Lower lobe of right lung (tissue), 2 donors: Measurements from ENCODE around the gene DIPK1B. TPM values are rescaled to one million over a fixed set of nuclear protein-coding genes. Genes with fewer than 3 reads are reported as not detected.
"Not testable (repeated sequence)": the region's sequence is repeated elsewhere in the genome, so short reads cannot be mapped to it uniquely, and the experiment has no call there.

Experiments
- ATAC-seq, 2 donors: fragments of 200-7000 bp; cut with Tn5 transposase; one replicate each; pipeline ENCODE4 v1.9.1; 2020 to 2022; ENCODE audit warnings: mild to moderate bottlenecking in 2 of 2, moderate library complexity in 2 of 2
- DNase-seq: peaks from one replicate; pipeline ENCODE4 v3.0.0-alpha.2; 2020
- H3K27ac ChIP-seq: fragments of 200-600 bp; one replicate; pipeline ENCODE4 v1.8.0; 2022
- H3K27me3 ChIP-seq: fragments of 200-600 bp; one replicate; pipeline ENCODE4 v1.8.0; 2022; ENCODE audit warnings: low read depth
- H3K36me3 ChIP-seq: fragments of 200-600 bp; one replicate; pipeline ENCODE4 v1.8.0; 2022; ENCODE audit warnings: mild to moderate bottlenecking
- H3K4me1 ChIP-seq: fragments of 200-600 bp; one replicate; pipeline ENCODE4 v1.8.0; 2022
- H3K4me3 ChIP-seq: fragments of 200-600 bp; one replicate; pipeline ENCODE4 v1.8.0; 2022; ENCODE audit warnings: mild to moderate bottlenecking
- H3K9me3 ChIP-seq: fragments of 200-600 bp; one replicate; pipeline ENCODE4 v1.8.0; 2022
- CTCF ChIP-seq: fragments of 200-600 bp; IDR thresholded peaks from one replicate; pipeline ENCODE4 v1.8.0; 2022; ENCODE audit warnings: antibody characterized with exemption, mild to moderate bottlenecking
- intact Hi-C: fragments of 100-400 bp; cut with DNase I; formaldehyde crosslinking; loops from one replicate; pipeline ENCODE4 v1.11.0; 2022
- total RNA-seq: library from RNA; stranded (reverse); fragmentation: NEBNext Ultra II Directional; extraction: Animal tissue kit (Norgen Biotek cat#: 25700); gene quantifications from one replicate; pipeline ENCODE4 v1.2.1, GENCODE V29; 2021
- donor health status: DM: no; HTN: yes; CAD: no; lungs with severe emphysema.

Gene DIPK1B
- total RNA-seq, 1 donor from 2014 or later, result 15.1 TPM

- H3K36me3 ChIP-seq, result no peaks in the 10 kb centered on the region
- peaks cover 9% of the 10 kb centered on the region for H3K4me1 ChIP-seq
- TF ChIP-seq CTCF, result no peak
- no peak overlapping the region for H3K4me3 ChIP-seq
- H3K9me3 ChIP-seq, result no peaks in the 10 kb centered on the region
- no peak overlapping the region for H3K27ac ChIP-seq
- peaks cover 10% of the 10 kb centered on the region for H3K27me3 ChIP-seq
- ATAC-seq (no peak), DNase-seq (no peak)
- intact Hi-C loops, result no loop called here
These were observed 4.4 kb upstream of the DIPK1B start for GRCh38 chr9:136707849-136708517.

GRCh38 chr9:136709454-136710109, 2.8 kb upstream of the DIPK1B start:
- peaks cover 25% of the 10 kb centered on the region for H3K4me1 ChIP-seq
- intact Hi-C loops, result no loop called here
- ATAC-seq (no peak), DNase-seq (no peak)
- H3K9me3 ChIP-seq, result no peaks in the 10 kb centered on the region
- H3K36me3 ChIP-seq, result no peaks in the 10 kb centered on the region
- H3K4me3 ChIP-seq, result no peak overlapping the region
- no peak overlapping the region for H3K27ac ChIP-seq
- TF ChIP-seq CTCF, result no peak
- H3K27me3 ChIP-seq, result peaks cover 21% of the 10 kb centered on the region

- Histone ChIP-seq H3K9me3 (no peaks in the 10 kb centered on the region), H3K4me3 (no peak overlapping the region), H3K36me3 (no peaks in the 10 kb centered on the region), H3K27me3 (peaks cover 28% of the 10 kb centered on the region), H3K4me1 (peaks cover 35% of the 10 kb centered on the region), H3K27ac (no peak overlapping the region)
- DNase-seq, result no peak
- TF ChIP-seq CTCF, result no peak
- ATAC-seq, result no peak
- intact Hi-C loops, result no loop called here
These were observed 1.8 kb upstream of the DIPK1B start for GRCh38 chr9:136710543-136710942.

- H3K27ac ChIP-seq, intact Hi-C loops, H3K36me3 ChIP-seq, H3K4me3 ChIP-seq, H3K9me3 ChIP-seq, DNase-seq: not testable (repeated sequence)
- ATAC-seq, result peak in 1 of 2 donors; percentile 19
- peaks cover 28% of the 10 kb centered on the region for H3K27me3 ChIP-seq
- H3K4me1 ChIP-seq, result peaks cover 35% of the 10 kb centered on the region
These were observed 1.1 kb upstream of the DIPK1B start for GRCh38 chr9:136711219-136711648.

GRCh38 chr9:136712690-136713544, 545 bp downstream of the DIPK1B start:
- Histone ChIP-seq H3K36me3 (no peaks in the 10 kb centered on the region), H3K27me3 (peaks cover 28% of the 10 kb centered on the region), H3K27ac (peak overlapping the region; percentile 71), H3K4me1 (peaks cover 35% of the 10 kb centered on the region), H3K9me3 (no peaks in the 10 kb centered on the region), H3K4me3 (peak overlapping the region; percentile 56)
- no peak for DNase-seq
- ATAC-seq, result no peak
- intact Hi-C loops, result no loop called here
- no peak for TF ChIP-seq CTCF
